H1 (cell line): Measurements from ENCODE around the gene SPOCK1. TPM values are rescaled to one million over a fixed set of nuclear protein-coding genes. Genes with fewer than 3 reads are reported as not detected.

Source experiments
- CTCF ChIA-PET: fragments of 300-600 bp; sonication (Branson Sonifier 250); formaldehyde crosslinking; loops from one replicate; lab custom pipeline; 2021; ENCODE audit not compliant: partially characterized antibody; lab: Charles Lee
- POLR2A ChIA-PET: fragments of 300-600 bp; sonication (Branson Sonifier 250); formaldehyde crosslinking; loops from one replicate; lab custom pipeline; 2021; ENCODE audit warnings: inconsistent platforms; ENCODE audit not compliant: partially characterized antibody; lab: Charles Lee
- DNase-seq, 2 experiments: peaks; one replicate each; pipeline versions ENCODE4 v3.0.0 to v3.0.0-alpha.2; 2010 to 2022; ENCODE audit warnings: low spot score in 2 of 2, low read depth in 1 of 2, mixed read lengths in 1 of 2
- FAIRE-seq: peaks from 2 replicates; lab custom pipeline; 2011; peaks lifted over from hg19 to GRCh38; lab: Jason Lieb, UNC
- H2AFZ ChIP-seq: 2 replicates; pipeline ENCODE4 v1.8.1; 2012; ENCODE audit warnings: low read length, inconsistent platforms
- H2AK5ac ChIP-seq: 2 replicates; pipeline ENCODE4 v1.6.1; 2013; ENCODE audit warnings: low read depth, low read length
- H2BK120ac ChIP-seq: replicated peaks from 2 replicates; pipeline ENCODE3; 2013; ENCODE audit warnings: low read depth, low read length, inconsistent platforms
- H2BK12ac ChIP-seq: 2 replicates; pipeline ENCODE4 v1.6.1; 2013; ENCODE audit warnings: low read depth, low read length
- H2BK15ac ChIP-seq: 2 replicates; pipeline ENCODE4 v1.6.1; 2013; ENCODE audit warnings: low read length
- H2BK20ac ChIP-seq: 2 replicates; pipeline ENCODE4 v1.6.1; 2013; ENCODE audit warnings: low read length
- H2BK5ac ChIP-seq: 2 replicates; pipeline ENCODE4 v1.6.1; 2013; ENCODE audit warnings: low read depth, low read length
- H3K14ac ChIP-seq: 2 replicates; pipeline ENCODE4 v1.6.1; 2013; ENCODE audit warnings: inconsistent platforms; ENCODE audit not compliant: insufficient read length
- H3K18ac ChIP-seq: 2 replicates; pipeline ENCODE4 v1.6.1; 2013; ENCODE audit warnings: low read length; ENCODE audit errors: extremely low read depth
- H3K23ac ChIP-seq: 2 replicates; pipeline ENCODE4 v1.6.1; 2013; ENCODE audit warnings: inconsistent platforms; ENCODE audit not compliant: insufficient read length
- H3K23me2 ChIP-seq: 2 replicates; pipeline ENCODE4 v1.6.1; 2013; ENCODE audit warnings: low read depth, low read length
- H3K27ac ChIP-seq: 2 replicates; pipeline ENCODE4 v1.6.1; 2011; ENCODE audit warnings: low read depth, low read length, inconsistent platforms
- H3K27me3 ChIP-seq, 4 experiments: replicated peaks in 1 of 4; 1 replicate in 1 of 4; 2 replicates in 3 of 4; pipeline versions ENCODE4 v1.6.1 to v1.8.1; 2011 to 2013; ENCODE audit warnings: low read length in 3 of 4, mild to moderate bottlenecking in 3 of 4, inconsistent platforms in 2 of 4, mixed read lengths in 2 of 4, moderate library complexity in 1 of 4; ENCODE audit not compliant: control insufficient read depth in 3 of 4, insufficient read depth in 3 of 4; ENCODE audit errors: extremely low read depth in 1 of 4
- H3K36me3 ChIP-seq, 4 experiments: 2 replicates each; pipeline versions ENCODE4 v1.6.1 to v1.8.1; 2011 to 2013; ENCODE audit warnings: mild to moderate bottlenecking in 4 of 4, low read length in 3 of 4, moderate library complexity in 2 of 4, control low read depth in 1 of 4, inconsistent platforms in 1 of 4; ENCODE audit not compliant: insufficient read depth in 4 of 4, control insufficient read depth in 2 of 4
- H3K4ac ChIP-seq: replicated peaks from 2 replicates; pipeline ENCODE3; 2013; ENCODE audit warnings: low read length, low read depth, mixed read lengths, inconsistent platforms; ENCODE audit not compliant: insufficient read length
- H3K4me1 ChIP-seq, 4 experiments: replicated peaks in 1 of 4; 1 replicate in 1 of 4; 2 replicates in 3 of 4; pipeline versions ENCODE4 v1.6.1 to v1.8.1; 2011 to 2013; ENCODE audit warnings: low read length in 3 of 4, inconsistent platforms in 2 of 4, mixed read lengths in 1 of 4; ENCODE audit not compliant: insufficient read depth in 4 of 4, control insufficient read depth in 3 of 4
- H3K4me2 ChIP-seq, 2 experiments: 2 replicates each; pipeline versions ENCODE4 v1.6.1 to v1.8.1; 2011 to 2013; ENCODE audit warnings: low read depth in 2 of 2, low read length in 2 of 2, control low read depth in 1 of 2, inconsistent platforms in 1 of 2, mild to moderate bottlenecking in 1 of 2; ENCODE audit not compliant: insufficient read depth in 1 of 2
- H3K4me3 ChIP-seq, 4 experiments: fragments of 200-600, 300-600 bp in 1 of 4; sonication (generic), shearing (Covaris generic), sonication (Bioruptor Twin) in 1 of 4; 2 replicates each; pipeline versions ENCODE4 v1.5.1 to v1.8.1; 2011 to 2016; ENCODE audit warnings: low read length in 4 of 4, low read depth in 3 of 4, control low read depth in 2 of 4, inconsistent platforms in 2 of 4, mild to moderate bottlenecking in 2 of 4, mixed read lengths in 1 of 4, moderate library complexity in 1 of 4; ENCODE audit not compliant: insufficient read depth in 2 of 4; ENCODE audit errors: extremely low read depth in 1 of 4
- H3K56ac ChIP-seq: replicated peaks from 2 replicates; pipeline ENCODE3; 2013; ENCODE audit warnings: low read depth, mild to moderate bottlenecking, mixed read lengths, low read length, inconsistent platforms; ENCODE audit not compliant: insufficient read length
- H3K79me1 ChIP-seq: 2 replicates; pipeline ENCODE4 v1.6.1; 2013; ENCODE audit warnings: low read depth, low read length, control low read depth
- H3K79me2 ChIP-seq, 2 experiments: 2 replicates each; pipeline versions ENCODE4 v1.6.1 to v1.8.1; 2012 to 2013; ENCODE audit warnings: low read length in 2 of 2, mild to moderate bottlenecking in 2 of 2, inconsistent platforms in 1 of 2; ENCODE audit not compliant: insufficient read depth in 2 of 2, control insufficient read depth in 1 of 2
- H3K9ac ChIP-seq, 4 experiments: replicated peaks in 1 of 4; 1 replicate in 1 of 4; 2 replicates in 3 of 4; pipeline versions ENCODE4 v1.6.1 to v1.8.1; 2011 to 2013; ENCODE audit warnings: low read depth in 3 of 4, low read length in 3 of 4, control low read depth in 2 of 4, mild to moderate bottlenecking in 2 of 4, moderate library complexity in 2 of 4, inconsistent platforms in 1 of 4; ENCODE audit errors: extremely low read depth in 1 of 4
- H3K9me3 ChIP-seq, 2 experiments: 2 replicates each; pipeline versions ENCODE4 v1.6.1 to v1.8.1; 2012 to 2013; ENCODE audit warnings: mild to moderate bottlenecking in 2 of 2, moderate library complexity in 2 of 2, control low read depth in 1 of 2, inconsistent platforms in 1 of 2, low read depth in 1 of 2, low read length in 1 of 2, mixed read lengths in 1 of 2; ENCODE audit not compliant: insufficient read depth in 2 of 2
- H4K20me1 ChIP-seq, 2 experiments: replicated peaks in 1 of 2; 2 replicates each; pipeline versions ENCODE3 to v1.8.1; 2011 to 2013; ENCODE audit warnings: inconsistent platforms in 2 of 2, low read length in 2 of 2, mild to moderate bottlenecking in 1 of 2; ENCODE audit not compliant: insufficient read depth in 2 of 2, control insufficient read depth in 1 of 2
- H4K5ac ChIP-seq: 2 replicates; pipeline ENCODE4 v1.6.1; 2013; ENCODE audit warnings: low read length, low read depth, mixed read lengths, inconsistent platforms; ENCODE audit not compliant: insufficient read length
- H4K8ac ChIP-seq: 2 replicates; pipeline ENCODE4 v1.8.0; 2013; ENCODE audit warnings: mild to moderate bottlenecking, moderate library complexity, low read length, inconsistent platforms; ENCODE audit not compliant: insufficient read depth; ENCODE audit errors: extremely low read depth
- H4K91ac ChIP-seq: replicated peaks from 2 replicates; pipeline ENCODE3; 2013; ENCODE audit warnings: low read length, mixed read lengths, inconsistent platforms; ENCODE audit not compliant: insufficient read length
- ATF3 ChIP-seq: IDR thresholded peaks from 2 replicates; pipeline ENCODE4 v1.6.1; 2011; ENCODE audit warnings: low read depth, mild to moderate bottlenecking, low read length; ENCODE audit not compliant: insufficient read depth
- CBX5 ChIP-seq: fragments of 300-800, 300-1000 bp; sonication (generic); IDR thresholded peaks from 2 replicates; pipeline ENCODE4 v1.7.1; 2016; ENCODE audit warnings: antibody characterized with exemption, low read length, low read depth
- E2F6 ChIP-seq: IDR thresholded peaks from 2 replicates; pipeline ENCODE4 v1.6.1; 2012; ENCODE audit warnings: inconsistent platforms
- KDM1A ChIP-seq: fragments of 200-600, 300-600 bp; sonication (generic); IDR thresholded peaks from 2 replicates; pipeline ENCODE4 v1.7.1; 2016; ENCODE audit warnings: mild to moderate bottlenecking, low read length, borderline replicate concordance
- KDM5A ChIP-seq: fragments of 200-600 bp; IDR thresholded peaks from 2 replicates; pipeline ENCODE4 v1.7.1; 2012; ENCODE audit warnings: mild to moderate bottlenecking, low read length, inconsistent platforms, mixed read lengths
- NRF1 ChIP-seq: IDR thresholded peaks from 2 replicates; pipeline ENCODE4 v1.6.1; 2011; ENCODE audit warnings: mild to moderate bottlenecking, low read depth, low read length, improper control_type of control experiment
- PHF8 ChIP-seq: fragments of 200-600 bp; sonication (generic); conservative IDR thresholded peaks from 2 replicates; pipeline ENCODE4 v1.7.1; 2012; ENCODE audit warnings: low read depth, mild to moderate bottlenecking, inconsistent platforms, low read length, moderate library complexity
- POLR2A ChIP-seq, 2 experiments: IDR thresholded peaks; 1 replicate in 1 of 2; 2 replicates in 1 of 2; pipeline ENCODE4 v1.6.1; 2011; ENCODE audit warnings: low read depth in 2 of 2, low read length in 2 of 2, mild to moderate bottlenecking in 2 of 2; ENCODE audit errors: control extremely low read depth in 1 of 2
- RNF2 ChIP-seq: fragments of 200-900, 300-1000 bp; sonication (generic); IDR thresholded peaks from 2 replicates; pipeline ENCODE4 v1.7.1; 2016; ENCODE audit warnings: borderline replicate concordance, low read depth, mild to moderate bottlenecking, antibody characterized with exemption, low read length; ENCODE audit not compliant: poor library complexity, severe bottlenecking; ENCODE audit errors: missing control alignments
- SP4 ChIP-seq: IDR thresholded peaks from 2 replicates; pipeline ENCODE4 v1.6.1; 2012; ENCODE audit warnings: low read length, inconsistent platforms
- SUZ12 ChIP-seq: fragments of 200-600 bp; sonication (generic); IDR thresholded peaks from 2 replicates; pipeline ENCODE4 v1.6.1; 2012; ENCODE audit warnings: mild to moderate bottlenecking, inconsistent platforms, low read length, moderate library complexity, mixed read lengths
- TEAD4 ChIP-seq: IDR thresholded peaks from 2 replicates; pipeline ENCODE4 v1.6.1; 2012; ENCODE audit warnings: low read depth, low read length, inconsistent platforms, mixed read lengths
- WGBS, 2 experiments: shearing (Covaris generic) in 1 of 2; methylation state at CpG; one replicate each; pipeline versions ENCODE4 v1.1.6 to v1.1.7; 2013 to 2015; ENCODE audit warnings: low lambda C conversion rate in 2 of 2, mixed read lengths in 2 of 2, inconsistent platforms in 1 of 2, low coverage in 1 of 2, missing lambda C conversion rate in 1 of 2; ENCODE audit not compliant: insufficient replicate concordance in 2 of 2, insufficient coverage in 1 of 2, insufficient read length in 1 of 2; ENCODE audit errors: extremely low coverage in 1 of 2, missing lambda C conversion rate in 1 of 2; 5-methylcytosine and 5-hydroxymethylcytosine counted together
- polyA plus RNA-seq, 7 experiments: library from polyadenylated mRNA; depleted of rRNA in 3 of 7; stranded (reverse) in 5 of 7; unstranded in 2 of 7; fragments of >200 nt in 5 of 7; fragments of 200-250 nt in 2 of 7; gene quantifications; 1 replicate in 5 of 7; 2 replicates in 1 of 7; 4 replicates in 1 of 7; pipeline versions ENCODE4 v1.2.1 to v1.2.3, GENCODE V29; 2011 to 2013; ENCODE audit warnings: missing spikeins in 2 of 7, mixed read lengths in 2 of 7
- total RNA-seq: library from RNA; stranded (reverse); fragmentation: NEBNext Ultra II Directional; extraction: Animal tissue kit (Norgen Biotek cat#: 25700); gene quantifications from 2 replicates; pipeline ENCODE4 v1.2.1, GENCODE V29; 2021

Gene SPOCK1
- total and polyA plus RNA-seq, 2 of the 8 experiments (the other 6 are each of a cell fraction or from before 2014, with no cell fraction given), result 6.9 to 18.1 TPM

GRCh38 chr5:137407090-137407489 lies 92.0 kb downstream of the SPOCK1 start:
- Histone ChIP-seq H4K91ac (no peak overlapping the region), H2BK120ac (no peak overlapping the region), H2BK20ac (no peak overlapping the region), H2BK15ac (no peak overlapping the region), H2AFZ (no peak overlapping the region), H4K5ac (no peak overlapping the region), H3K4me2 (no peak overlapping the region), H3K4ac (no peak overlapping the region), H3K9ac (no peak overlapping the region), H3K18ac (no peak overlapping the region), H3K56ac (no peak overlapping the region), H3K23me2 (no peaks in the 10 kb centered on the region), H3K14ac (no peak overlapping the region), H2BK12ac (no peak overlapping the region), H3K4me3 (no peak overlapping the region), H3K79me1 (no peaks in the 10 kb centered on the region), H4K8ac (no peak overlapping the region), H4K20me1 (no peaks in the 10 kb centered on the region), H3K79me2 (no peaks in the 10 kb centered on the region), H2AK5ac (no peak overlapping the region), H3K4me1 (no peaks in the 10 kb centered on the region), H3K9me3 (no peaks in the 10 kb centered on the region), H3K27me3 (no peaks in the 10 kb centered on the region), H2BK5ac (no peak overlapping the region), H3K36me3 (no peaks in the 10 kb centered on the region), H3K23ac (no peak overlapping the region), H3K27ac (no peak overlapping the region)
- DNase-seq (no peak), FAIRE-seq (no peak)
- ChIA-PET CTCF (interaction anchor here (0.7 to 1.3 kb wide), 5 partner anchors 15 to 92 kb away, joined by 3 to 5 read pairs (median 3); partner anchors contain the start of gene SPOCK1), POLR2A (interaction anchor here (0.9 kb wide), 1 partner anchor 8 kb away, joined by 4 read pairs; no protein-coding TSS in a partner anchor)
- WGBS, 2 experiments, result 82% methylated on average over 2 of the region's 2 CpGs; no CpG with 5 or more reads in 1 of the 2 experiments
- TF ChIP-seq RNF2, result no peak
- TF ChIP-seq NRF1, result no peak
- no peak for TF ChIP-seq CBX5
- no peak for TF ChIP-seq TEAD4
- TF ChIP-seq SP4, result no peak
- no peak for TF ChIP-seq POLR2A (IDR thresholded peaks at IDR 0.05; ENCODE audit: control extremely low read depth in 1 of 2, low read depth in 2 of 2, low read length in 2 of 2)
- TF ChIP-seq PHF8, result no peak
- TF ChIP-seq SUZ12, result no peak
- no peak for TF ChIP-seq KDM1A
- TF ChIP-seq E2F6, result no peak
- TF ChIP-seq ATF3, result no peak
- TF ChIP-seq KDM5A, result no peak
